H9 (cell line): ENCODE measurements around the gene CREG1. TPM values are rescaled to one million over a fixed set of nuclear protein-coding genes. Genes with fewer than 3 reads are reported as not detected.

Experiments
- DNase-seq: peaks from one replicate; pipeline ENCODE4 v3.0.0-alpha.2; 2017
- H2AFZ ChIP-seq: one replicate; pipeline ENCODE4 v1.6.1; 2013; ENCODE audit warnings: mild to moderate bottlenecking, low read length, control low read depth, moderate library complexity
- H2AK5ac ChIP-seq: 2 replicates; pipeline ENCODE4 v1.6.1; 2013; ENCODE audit warnings: low read length, control low read depth, mixed read lengths; ENCODE audit not compliant: insufficient read length
- H2BK120ac ChIP-seq: one replicate; pipeline ENCODE4 v1.6.1; 2013; ENCODE audit warnings: low read depth, mild to moderate bottlenecking, low read length, control low read depth, inconsistent platforms; ENCODE audit not compliant: poor library complexity, severe bottlenecking
- H2BK12ac ChIP-seq: 2 replicates; pipeline ENCODE4 v1.6.1; 2013; ENCODE audit warnings: low read length, control low read depth, mixed read lengths, low read depth; ENCODE audit not compliant: insufficient read length
- H2BK15ac ChIP-seq: 2 replicates; pipeline ENCODE4 v1.6.1; 2013; ENCODE audit warnings: low read depth, low read length, control low read depth
- H2BK20ac ChIP-seq: one replicate; pipeline ENCODE4 v1.6.1; 2013; ENCODE audit warnings: low read depth, mild to moderate bottlenecking, low read length, control low read depth, inconsistent platforms; ENCODE audit not compliant: poor library complexity, severe bottlenecking
- H2BK5ac ChIP-seq: 2 replicates; pipeline ENCODE4 v1.6.1; 2013; ENCODE audit warnings: low read length, control low read depth, mixed read lengths; ENCODE audit not compliant: insufficient read length
- H3K14ac ChIP-seq: 2 replicates; pipeline ENCODE4 v1.6.1; 2013; ENCODE audit warnings: low read length, control low read depth; ENCODE audit not compliant: insufficient read depth
- H3K18ac ChIP-seq: 2 replicates; pipeline ENCODE4 v1.6.1; 2013; ENCODE audit warnings: low read depth, mild to moderate bottlenecking, mixed read lengths, low read length, control low read depth; ENCODE audit not compliant: insufficient read length
- H3K23ac ChIP-seq: 2 replicates; pipeline ENCODE4 v1.6.1; 2013; ENCODE audit warnings: low read length, control low read depth, mixed read lengths, low read depth; ENCODE audit not compliant: insufficient read length
- H3K23me2 ChIP-seq: 2 replicates; pipeline ENCODE4 v1.6.1; 2013; ENCODE audit warnings: low read depth, mild to moderate bottlenecking, mixed read lengths, low read length, control low read depth; ENCODE audit not compliant: insufficient read length, poor library complexity, severe bottlenecking
- H3K27ac ChIP-seq: 2 replicates; pipeline ENCODE4 v1.5.1; 2013; ENCODE audit warnings: low read length, control low read depth, mixed read lengths, low read depth; ENCODE audit not compliant: insufficient read length
- H3K27me3 ChIP-seq: 2 replicates; pipeline ENCODE4 v1.6.1; 2013; ENCODE audit warnings: low read length, control low read depth, inconsistent platforms; ENCODE audit not compliant: insufficient read depth
- H3K4ac ChIP-seq: 2 replicates; pipeline ENCODE4 v1.6.1; 2013; ENCODE audit warnings: low read depth, mild to moderate bottlenecking, control low read depth, inconsistent platforms, low read length, moderate library complexity
- H3K4me1 ChIP-seq: 2 replicates; pipeline ENCODE4 v1.6.1; 2013; ENCODE audit warnings: low read length, control low read depth, inconsistent platforms; ENCODE audit not compliant: insufficient read depth
- H3K4me2 ChIP-seq: 2 replicates; pipeline ENCODE4 v1.6.1; 2013; ENCODE audit warnings: low read length, control low read depth, mixed read lengths; ENCODE audit not compliant: insufficient read length, insufficient read depth
- H3K56ac ChIP-seq: 2 replicates; pipeline ENCODE4 v1.6.1; 2013; ENCODE audit warnings: low read depth, mild to moderate bottlenecking, mixed read lengths, low read length, control low read depth; ENCODE audit not compliant: insufficient read length
- H3K79me1 ChIP-seq: 2 replicates; pipeline ENCODE4 v1.6.1; 2013; ENCODE audit warnings: low read depth, mild to moderate bottlenecking, moderate library complexity, low read length, control low read depth, inconsistent platforms; ENCODE audit not compliant: insufficient read depth, poor library complexity, severe bottlenecking
- H3K79me2 ChIP-seq: 2 replicates; pipeline ENCODE4 v1.6.1; 2013; ENCODE audit warnings: low read length, control low read depth, inconsistent platforms; ENCODE audit not compliant: insufficient read depth
- H3K9ac ChIP-seq: 2 replicates; pipeline ENCODE4 v1.6.1; 2013; ENCODE audit warnings: low read length, control low read depth, mixed read lengths; ENCODE audit not compliant: insufficient read length; ENCODE audit errors: extremely low read depth
- H3K9me3 ChIP-seq: one replicate; pipeline ENCODE4 v1.6.1; 2013; ENCODE audit warnings: low read depth, low read length, inconsistent platforms; ENCODE audit not compliant: control insufficient read depth
- H3T11ph ChIP-seq: one replicate; pipeline ENCODE4 v1.6.1; 2013; ENCODE audit warnings: mild to moderate bottlenecking, low read length, control low read depth, inconsistent platforms
- H4K20me1 ChIP-seq: one replicate; pipeline ENCODE4 v1.6.1; 2013; ENCODE audit not compliant: control insufficient read depth, insufficient read length, insufficient read depth
- H4K5ac ChIP-seq: 2 replicates; pipeline ENCODE4 v1.6.1; 2013; ENCODE audit warnings: low read depth, mild to moderate bottlenecking, mixed read lengths, low read length, control low read depth; ENCODE audit not compliant: insufficient read length
- H4K8ac ChIP-seq: replicated peaks from 2 replicates; pipeline ENCODE4 v1.6.1; 2013; ENCODE audit warnings: low read length, control low read depth, mixed read lengths, low read depth; ENCODE audit not compliant: insufficient read length
- H4K91ac ChIP-seq: 2 replicates; pipeline ENCODE4 v1.6.1; 2013; ENCODE audit warnings: low read depth, mild to moderate bottlenecking, moderate library complexity, mixed read lengths, low read length, control low read depth; ENCODE audit not compliant: insufficient read length
- H3K27ac Mint-ChIP-seq, 3 experiments: 2 replicates in 2 of 3; 3 replicates in 1 of 3; pipeline ENCODE4 v1.8.0; 2020 to 2021; ENCODE audit warnings: mixed read lengths in 3 of 3, mild to moderate bottlenecking in 1 of 3, moderate library complexity in 1 of 3
- H3K27me3 Mint-ChIP-seq: 2 replicates; pipeline ENCODE4 v1.8.0; 2021; ENCODE audit warnings: low read depth, mild to moderate bottlenecking, moderate library complexity, mixed read lengths
- H3K36me3 Mint-ChIP-seq, 3 experiments: 2 replicates in 2 of 3; 3 replicates in 1 of 3; pipeline ENCODE4 v1.8.0; 2020 to 2021; ENCODE audit warnings: low read depth in 3 of 3, mixed read lengths in 3 of 3; ENCODE audit not compliant: insufficient read depth in 1 of 3
- H3K4me1 Mint-ChIP-seq, 2 experiments: 2 replicates each; pipeline ENCODE4 v1.8.0; 2020; ENCODE audit warnings: mixed read lengths in 2 of 2
- H3K4me3 Mint-ChIP-seq, 2 experiments: 2 replicates in 1 of 2; 3 replicates in 1 of 2; pipeline ENCODE4 v1.8.0; 2020 to 2021; ENCODE audit warnings: mild to moderate bottlenecking in 2 of 2, mixed read lengths in 2 of 2, moderate library complexity in 1 of 2
- H3K9me3 Mint-ChIP-seq, 2 experiments: 2 replicates in 1 of 2; 3 replicates in 1 of 2; pipeline ENCODE4 v1.8.0; 2020; ENCODE audit warnings: mild to moderate bottlenecking in 2 of 2, mixed read lengths in 2 of 2, moderate library complexity in 1 of 2
- WGBS: extraction: QIAGEN DNeasy Blood & Tissue Kit; methylation state at CpG from one replicate; pipeline ENCODE4 v1.1.7; 2013; ENCODE audit warnings: missing lambda C conversion rate, low lambda C conversion rate, mixed read lengths; ENCODE audit not compliant: insufficient read length; ENCODE audit errors: extremely low coverage; 5-methylcytosine and 5-hydroxymethylcytosine counted together
- total RNA-seq: library from RNA; stranded (reverse); gene quantifications from 2 replicates; pipeline ENCODE4 v1.2.1, GENCODE V29; 2021
- TF ChIP-seq, protein P1 (sequence below): fragments of 200-600 bp; sonication (generic); conservative IDR thresholded peaks from 3 replicates; pipeline ENCODE4 v1.8.0; 2021; ENCODE audit warnings: antibody characterized with exemption, mild to moderate bottlenecking

The CREG1 gene
- total RNA-seq, 1 experiment from 2014 or later: 19.8 TPM

DNA sequence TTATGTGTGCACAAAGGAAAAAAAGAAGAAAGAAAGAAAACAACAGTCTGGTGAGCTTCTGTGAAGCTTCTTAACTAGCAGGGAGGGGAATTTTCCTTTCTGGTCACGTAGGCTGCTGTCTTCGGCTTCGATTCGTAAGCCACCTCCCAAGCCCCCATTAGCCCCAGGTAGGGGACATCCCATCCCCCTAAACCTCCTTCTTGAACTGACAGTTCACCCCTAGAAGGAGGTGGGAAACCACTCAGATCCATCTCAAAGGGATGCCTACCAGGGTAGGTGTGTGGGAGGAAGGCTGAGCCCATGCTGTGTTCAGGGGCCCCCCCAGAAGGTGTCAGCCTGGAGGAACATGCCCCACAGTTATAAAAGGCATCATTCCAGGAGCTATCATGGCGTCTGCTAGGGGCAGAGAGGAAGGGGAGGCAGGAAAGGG lies 61.1 kb downstream of the CREG1 start:
- H4K5ac ChIP-seq: no peak overlapping the region
- no peak overlapping the region for H3K14ac ChIP-seq
- no peaks in the 10 kb centered on the region for H3K27me3 ChIP-seq
- H3K9ac ChIP-seq: no peak overlapping the region
- Mint-ChIP-seq H3K27ac (peak overlapping the region in 2 of 3 experiments; percentile 10 to 38; a peak in 3 of 7 replicates), H3K36me3 (no peaks in the 10 kb centered on the region), H3K4me3 (peak overlapping the region in 1 of 2 experiments; percentile 37; a peak in 1 of 5 replicates), H3K9me3 (peaks cover 0 to 6% of the 10 kb centered on the region in 2 experiments; a peak in 1 of 5 replicates), H3K4me1 (peaks cover 35 to 41% of the 10 kb centered on the region in 2 experiments), H3K27me3 (peaks cover 21% of the 10 kb centered on the region)
- H3K4me2 ChIP-seq: no peak overlapping the region
- H3K56ac ChIP-seq: no peak overlapping the region
- H4K20me1 ChIP-seq: no peaks in the 10 kb centered on the region
- H2BK20ac ChIP-seq: no peak overlapping the region
- H3K23ac ChIP-seq: no peak overlapping the region
- H2AFZ ChIP-seq: no peak overlapping the region
- no peak overlapping the region for H3K27ac ChIP-seq
- no peaks in the 10 kb centered on the region for H3K9me3 ChIP-seq
- no peak overlapping the region for H3K18ac ChIP-seq
- WGBS: no CpG with 5 or more reads among the region's 5 CpGs
- no peak overlapping the region for H2BK12ac ChIP-seq
- no peaks in the 10 kb centered on the region for H3K79me2 ChIP-seq
- no peak for DNase-seq
- H2AK5ac ChIP-seq: no peak overlapping the region
- H3K79me1 ChIP-seq: no peaks in the 10 kb centered on the region
- H3K23me2 ChIP-seq: no peaks in the 10 kb centered on the region
- no peak overlapping the region for H3T11ph ChIP-seq
- no peak overlapping the region for H2BK15ac ChIP-seq
- no peak overlapping the region for H4K91ac ChIP-seq
- no peak overlapping the region for H4K8ac ChIP-seq
- H3K4me1 ChIP-seq: no peaks in the 10 kb centered on the region; the same call in 1 of the 2 replicates
- H2BK5ac ChIP-seq: no peak overlapping the region
- H3K4ac ChIP-seq: no peak overlapping the region
- no peak overlapping the region for H2BK120ac ChIP-seq
- TF ChIP-seq, protein P1, sequence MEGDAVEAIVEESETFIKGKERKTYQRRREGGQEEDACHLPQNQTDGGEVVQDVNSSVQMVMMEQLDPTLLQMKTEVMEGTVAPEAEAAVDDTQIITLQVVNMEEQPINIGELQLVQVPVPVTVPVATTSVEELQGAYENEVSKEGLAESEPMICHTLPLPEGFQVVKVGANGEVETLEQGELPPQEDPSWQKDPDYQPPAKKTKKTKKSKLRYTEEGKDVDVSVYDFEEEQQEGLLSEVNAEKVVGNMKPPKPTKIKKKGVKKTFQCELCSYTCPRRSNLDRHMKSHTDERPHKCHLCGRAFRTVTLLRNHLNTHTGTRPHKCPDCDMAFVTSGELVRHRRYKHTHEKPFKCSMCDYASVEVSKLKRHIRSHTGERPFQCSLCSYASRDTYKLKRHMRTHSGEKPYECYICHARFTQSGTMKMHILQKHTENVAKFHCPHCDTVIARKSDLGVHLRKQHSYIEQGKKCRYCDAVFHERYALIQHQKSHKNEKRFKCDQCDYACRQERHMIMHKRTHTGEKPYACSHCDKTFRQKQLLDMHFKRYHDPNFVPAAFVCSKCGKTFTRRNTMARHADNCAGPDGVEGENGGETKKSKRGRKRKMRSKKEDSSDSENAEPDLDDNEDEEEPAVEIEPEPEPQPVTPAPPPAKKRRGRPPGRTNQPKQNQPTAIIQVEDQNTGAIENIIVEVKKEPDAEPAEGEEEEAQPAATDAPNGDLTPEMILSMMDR: no peak
